Dedifferentiated amniotic fluid mesenchymal stem cell (primary cell): Measurements from ENCODE around the gene PPP3R1.
"Not testable (repeated sequence)": the region's sequence is repeated elsewhere in the genome, so short reads cannot be mapped to it uniquely, and the experiment has no call there.

Experiments
- DNase-seq: peaks from one replicate; pipeline ENCODE4 v3.0.0-alpha.2; 2016; ENCODE audit errors: extremely low spot score

The PPP3R1 gene

DNA sequence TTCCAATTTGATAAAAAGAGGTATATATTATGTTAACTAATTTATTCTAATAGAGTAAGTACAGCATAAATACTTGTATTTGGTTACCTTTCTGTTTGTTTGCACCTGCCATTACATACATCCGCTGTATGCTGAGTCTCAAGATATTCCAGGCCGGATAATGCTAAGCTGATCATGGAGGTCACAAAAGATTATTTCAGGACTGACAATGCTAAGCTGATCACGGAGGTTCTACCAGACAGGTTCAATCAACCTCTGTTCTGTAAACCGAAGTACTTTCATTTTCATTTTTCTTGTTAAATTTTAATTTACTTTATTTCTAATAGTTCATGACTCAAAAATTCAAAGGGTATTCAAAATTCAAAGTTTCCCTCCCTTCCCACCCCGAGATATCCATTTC is 63.5 kb downstream of the PPP3R1 start:
- no peak for DNase-seq

DNA sequence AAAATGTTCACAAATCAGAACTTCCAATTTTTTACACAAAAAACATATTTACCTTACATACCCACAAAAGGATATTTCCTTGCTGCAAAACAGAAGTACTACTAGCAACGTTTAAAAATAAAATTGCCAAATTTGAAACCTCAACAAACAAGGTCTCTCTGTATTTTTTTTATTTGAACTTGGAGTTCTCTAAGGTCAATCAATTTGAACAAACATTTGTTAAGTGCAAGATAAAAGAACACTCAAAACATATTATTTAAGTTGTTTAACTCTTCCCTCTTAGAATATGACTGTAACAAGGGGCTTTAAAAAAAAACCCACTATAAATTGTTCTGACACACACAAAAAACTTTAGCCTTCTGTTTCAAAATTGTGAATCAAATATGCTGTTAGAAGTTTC is 65.0 kb downstream of the PPP3R1 start:
- DNase-seq, result no peak

DNA sequence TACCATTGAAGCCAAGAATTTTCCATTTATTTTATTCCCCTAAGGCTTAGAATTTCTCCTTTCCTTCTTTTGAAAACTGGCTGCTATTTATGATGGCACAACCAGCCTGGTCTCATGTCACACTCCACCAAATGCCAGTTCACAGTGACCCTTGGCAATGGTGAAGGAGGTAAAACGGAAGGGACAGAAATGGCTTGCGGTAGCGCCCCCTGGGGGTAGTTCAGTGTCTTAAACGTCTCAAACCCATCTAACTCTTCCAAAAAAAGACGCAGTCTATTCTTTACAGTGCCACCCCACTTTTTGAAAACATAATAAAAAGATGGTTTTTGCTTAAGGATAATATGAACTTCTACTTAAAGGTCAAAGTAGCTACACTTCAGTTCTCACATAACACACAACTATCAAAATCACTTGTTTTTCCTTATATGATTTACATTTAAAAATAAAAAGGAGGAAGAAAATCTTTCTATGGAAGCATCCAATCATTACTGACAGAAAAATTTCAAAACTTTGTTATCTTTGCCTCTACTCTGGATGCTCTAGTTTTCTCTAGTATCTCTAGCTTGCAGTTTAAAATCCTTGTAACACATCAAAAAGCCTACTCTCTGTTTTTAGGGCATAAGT is 66.7 kb downstream of the PPP3R1 start:
- no peak for DNase-seq

DNA sequence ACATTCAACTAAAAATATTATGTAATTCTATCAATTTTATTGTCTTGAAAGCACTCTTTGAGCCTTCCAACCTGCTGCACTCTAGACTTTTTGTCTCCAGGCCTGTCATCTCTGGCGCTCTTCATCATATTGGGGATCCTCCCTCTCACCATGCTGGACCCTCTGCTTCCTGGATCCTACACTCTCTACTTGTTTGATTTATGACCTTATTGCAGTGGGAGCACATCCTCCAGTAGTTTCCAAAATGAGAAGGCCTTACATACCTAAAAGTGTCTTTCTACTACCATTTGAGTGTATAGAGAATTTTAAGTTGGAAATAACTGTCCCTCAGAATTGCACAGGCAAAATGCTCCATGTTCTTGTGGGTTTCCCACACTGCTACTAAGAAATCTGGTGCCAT is 69.4 kb downstream of the PPP3R1 start:
- DNase-seq, result no peak

DNA sequence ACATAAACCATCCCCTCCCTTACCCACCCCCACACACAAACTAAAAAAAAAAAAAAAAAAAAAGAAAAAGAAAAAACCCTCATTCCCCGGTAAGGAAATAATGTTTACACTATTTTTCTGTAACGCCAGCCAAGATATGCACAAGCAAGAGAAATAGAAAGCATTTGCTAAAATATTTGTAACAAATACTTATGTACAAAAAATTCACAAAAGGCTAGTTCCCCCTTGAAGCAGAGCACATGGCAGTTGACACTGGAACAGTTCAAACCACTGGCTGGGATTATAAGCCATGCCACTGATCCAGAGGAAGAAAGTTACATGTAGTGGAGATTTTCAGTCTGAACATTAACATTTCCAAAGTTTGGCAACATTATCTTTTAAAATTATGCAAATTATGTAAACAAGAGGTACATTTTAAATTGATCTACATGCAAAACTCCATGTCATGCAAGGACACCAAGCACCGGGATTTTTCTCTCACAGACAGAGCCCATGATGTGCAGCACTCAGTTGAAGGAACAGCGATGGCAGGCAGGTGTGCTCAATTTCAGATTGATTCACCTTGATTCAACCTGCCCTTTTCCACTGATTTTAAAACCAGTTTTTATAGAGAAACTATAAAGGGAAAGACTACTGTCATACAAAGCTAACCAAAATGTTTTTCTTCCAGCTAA is 73.2 kb downstream of the PPP3R1 start:
- no peak for DNase-seq

DNA sequence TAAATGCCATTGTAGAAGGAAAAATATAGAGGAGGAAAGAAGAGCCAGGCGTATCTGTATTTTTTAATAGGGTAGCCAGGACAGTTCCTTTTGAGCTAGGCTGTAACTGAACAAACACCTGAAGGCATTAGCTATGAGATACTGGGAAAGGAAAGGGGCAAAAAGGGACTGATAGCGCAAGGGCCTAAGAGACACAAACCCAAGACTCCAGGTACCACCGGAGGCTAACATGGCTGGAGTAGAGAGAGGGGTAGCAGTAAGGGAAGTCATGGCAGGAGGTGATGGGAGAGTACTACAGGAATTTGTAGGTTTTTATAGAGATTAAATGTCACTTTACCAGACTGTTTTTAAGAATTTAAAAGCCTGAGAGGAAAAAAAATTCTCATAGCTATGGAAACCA is 73.9 kb downstream of the PPP3R1 start:
- DNase-seq, result no peak

DNA sequence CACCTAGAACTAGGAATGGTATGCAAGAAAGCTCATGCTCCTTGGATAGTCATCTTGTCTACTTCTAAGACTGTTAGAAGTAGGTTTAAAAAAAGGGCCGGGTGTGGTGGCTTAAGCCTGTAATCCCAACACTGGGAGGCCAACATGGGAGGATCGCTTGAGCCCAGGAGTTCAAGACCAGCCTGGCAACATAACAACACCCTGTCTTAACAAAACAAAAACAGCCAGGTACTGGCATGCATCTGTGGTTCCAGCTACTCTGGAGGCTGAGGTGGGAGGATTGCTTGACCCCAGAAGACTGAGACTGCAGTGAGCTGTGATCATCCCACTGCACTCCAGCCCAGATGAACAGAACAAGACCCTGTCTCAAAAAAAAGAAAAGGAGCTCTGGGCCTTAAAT is 74.8 kb downstream of the PPP3R1 start:
- no peak for DNase-seq

DNA sequence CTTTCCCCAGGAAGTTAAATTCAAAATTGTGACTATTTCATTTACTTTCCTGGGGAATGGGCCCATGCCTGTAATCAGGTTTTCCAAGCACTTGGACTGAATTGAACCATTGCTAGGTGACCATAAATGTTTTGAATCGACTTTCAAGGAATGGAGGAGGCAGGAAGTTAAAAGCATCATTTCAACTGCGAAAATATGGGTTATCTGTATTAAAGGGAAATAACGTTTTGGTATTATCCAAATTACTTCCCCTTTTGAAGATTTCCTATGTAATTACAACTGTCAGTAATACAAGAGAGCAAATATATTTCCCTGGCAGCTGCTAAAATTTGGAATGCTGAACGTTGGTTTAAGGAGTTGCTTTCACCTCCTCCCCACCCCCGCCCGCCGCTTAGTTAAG is 75.7 kb downstream of the PPP3R1 start:
- DNase-seq, result no peak

DNA sequence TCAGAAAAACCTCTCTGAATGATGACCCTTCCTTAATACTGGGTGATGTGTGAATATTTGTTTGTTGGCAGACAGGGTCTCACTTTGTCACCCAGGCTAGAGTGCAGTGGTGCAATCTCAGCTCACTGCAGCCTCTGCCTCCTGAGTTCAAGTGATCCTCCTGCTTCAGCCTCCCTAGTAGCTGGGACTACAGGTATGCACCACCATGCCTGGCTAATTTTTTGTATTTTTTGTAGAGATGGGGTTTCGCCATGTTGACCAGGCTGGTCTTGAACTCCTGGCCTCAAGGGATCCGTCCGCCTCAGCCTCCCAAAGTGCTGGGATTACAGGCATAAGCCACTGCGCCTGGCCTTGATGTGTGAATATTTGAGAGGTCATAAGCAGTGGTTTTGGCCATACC is 77.1 kb downstream of the PPP3R1 start:
- not testable (repeated sequence) for DNase-seq

DNA sequence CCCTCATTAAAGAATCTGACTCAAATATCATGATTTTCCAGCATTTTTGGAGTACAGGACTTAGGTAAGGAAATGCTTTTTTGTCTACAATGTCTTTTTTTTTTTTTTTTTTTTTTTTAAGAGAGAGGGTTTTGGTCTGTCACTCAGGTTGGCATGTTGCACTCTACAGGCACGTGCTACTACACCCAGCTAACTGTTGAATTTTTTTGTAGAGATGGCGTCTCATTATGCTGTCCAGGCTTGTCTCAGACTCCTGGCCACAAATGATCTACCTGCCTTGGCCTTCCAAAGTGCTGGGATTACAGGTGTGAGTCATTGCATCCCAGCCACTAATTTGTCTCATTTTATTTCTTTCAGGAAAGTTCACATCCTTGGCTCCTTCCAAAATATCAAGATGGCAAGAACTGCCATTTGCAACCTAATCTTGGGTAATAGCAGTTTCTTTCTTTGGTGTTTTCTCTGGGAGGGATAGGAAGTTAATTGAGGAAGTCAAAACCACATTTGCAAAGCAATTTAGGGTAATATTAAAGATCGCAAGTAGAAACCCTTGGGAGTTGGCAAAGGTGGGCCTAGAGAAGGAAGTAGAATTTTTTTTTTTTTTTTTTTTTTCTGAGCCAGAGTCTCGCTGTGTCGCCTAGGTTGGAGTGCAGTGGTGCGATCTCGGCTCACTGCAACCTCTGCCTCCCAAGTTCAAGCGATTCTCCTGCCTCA is 79.2 kb downstream of the PPP3R1 start:
- DNase-seq, result no peak

DNA sequence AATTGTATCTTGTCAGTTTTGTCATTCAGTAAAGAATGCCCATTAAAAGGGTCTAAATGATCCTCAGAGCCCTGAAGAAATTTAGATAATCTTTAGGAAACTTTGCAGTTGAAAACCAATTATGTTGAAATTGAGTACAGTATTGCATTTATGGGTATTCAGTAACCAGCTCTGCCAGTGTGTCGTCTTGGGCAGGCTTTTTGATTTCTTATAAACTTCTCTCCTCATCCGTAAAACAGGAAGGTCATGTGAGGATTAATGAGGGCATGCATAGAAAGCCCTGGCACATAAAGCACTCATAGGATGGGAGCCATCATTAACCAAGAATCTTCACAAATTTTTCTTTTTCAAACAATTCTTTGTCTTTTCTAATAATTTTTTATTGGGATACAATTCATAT is 79.8 kb downstream of the PPP3R1 start:
- no peak for DNase-seq

DNA sequence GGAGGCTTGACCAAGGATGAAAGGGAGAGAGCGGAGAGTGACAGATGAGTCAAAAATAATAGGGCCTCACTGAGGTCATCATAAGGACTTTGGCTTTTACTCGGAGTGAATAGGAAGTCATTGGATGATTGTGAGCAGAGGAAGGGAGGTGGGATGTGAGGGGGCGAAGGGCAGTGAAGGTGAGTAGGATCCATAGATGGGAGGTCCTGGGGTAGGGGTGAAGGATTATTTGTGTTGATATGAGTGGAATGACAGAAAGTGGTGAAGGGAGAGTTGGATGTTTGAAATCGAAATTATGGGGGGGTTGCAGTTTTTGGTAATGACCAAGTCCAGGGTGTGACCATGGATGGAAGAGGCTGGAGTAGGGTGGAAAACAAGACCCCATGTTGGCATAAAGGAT is 80.6 kb downstream of the PPP3R1 start:
- DNase-seq, result no peak

DNA sequence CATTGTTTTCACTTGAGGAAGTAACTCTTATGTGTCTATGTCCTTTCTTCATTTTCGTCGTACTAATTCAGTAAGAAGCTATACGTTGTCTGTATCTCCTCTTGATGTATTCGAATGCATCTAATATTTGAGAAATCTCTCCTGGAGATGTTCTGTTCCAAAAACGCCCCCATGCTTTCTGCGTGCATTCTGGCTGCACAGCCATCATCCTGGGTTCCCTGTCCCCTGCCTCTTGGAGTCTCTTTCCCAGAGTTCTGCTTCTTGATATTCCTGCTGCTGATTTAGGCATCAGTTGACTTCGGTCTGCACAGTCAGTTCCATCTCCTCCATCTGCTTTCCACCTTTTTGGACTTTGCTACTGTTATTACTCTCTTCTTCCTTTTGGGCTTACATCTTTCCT is 81.2 kb downstream of the PPP3R1 start:
- no peak for DNase-seq

DNA sequence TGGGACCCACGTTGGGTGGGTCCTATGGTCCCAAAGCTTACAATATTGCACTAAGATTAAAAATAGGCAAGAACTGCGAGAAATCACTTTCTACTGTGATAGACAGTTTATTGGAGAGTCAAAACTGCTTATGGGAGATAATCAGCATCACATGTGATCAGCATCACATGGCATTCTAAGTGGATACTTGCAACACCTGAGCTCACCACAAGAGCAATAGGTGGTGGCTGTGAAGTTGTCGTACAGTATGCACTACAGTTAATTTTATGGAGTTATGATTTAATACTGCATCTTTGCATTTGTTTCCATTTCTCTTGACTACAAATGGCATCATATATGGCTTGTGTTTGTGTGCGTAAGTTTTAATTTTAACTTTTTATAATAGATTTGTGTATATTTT is 83.0 kb downstream of the PPP3R1 start:
- DNase-seq, result no peak

DNA sequence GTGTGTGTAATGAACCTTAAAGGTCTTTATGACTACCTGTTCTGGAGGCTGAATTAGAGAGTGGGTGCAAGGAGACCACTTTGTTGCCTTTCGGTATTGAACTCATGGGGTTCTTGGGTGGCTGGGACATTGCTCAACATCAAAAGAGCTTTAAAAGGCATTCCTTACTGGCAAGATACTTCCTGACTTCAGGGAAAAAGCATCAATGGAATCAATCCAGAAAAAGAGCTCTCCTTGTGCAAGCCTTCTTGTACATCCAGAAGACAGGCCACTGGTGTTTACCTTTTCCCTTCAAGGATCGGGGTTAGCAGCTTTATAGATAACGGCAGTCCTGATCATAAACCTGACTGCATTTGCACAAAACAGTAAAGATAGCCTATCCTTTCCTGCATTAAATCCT is 85.1 kb downstream of the PPP3R1 start:
- DNase-seq, result no peak

DNA sequence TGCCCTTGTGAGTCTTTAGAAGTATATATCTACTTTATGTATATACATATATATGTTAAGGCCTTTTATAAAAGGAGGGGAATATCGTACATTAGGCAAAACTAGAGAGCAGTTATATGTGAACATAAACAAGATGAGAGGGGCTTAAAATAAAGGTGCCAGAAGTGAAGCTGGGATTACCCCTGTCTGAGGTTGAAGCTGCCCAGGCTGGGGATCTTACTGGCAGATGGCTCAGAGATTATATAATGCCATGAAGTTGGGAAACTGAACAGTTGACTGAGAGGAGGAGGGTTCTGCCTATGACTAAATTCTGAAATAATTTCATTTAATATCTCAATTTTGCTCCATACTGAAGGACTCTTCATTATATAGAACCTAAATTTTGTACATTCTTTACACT is 88.7 kb downstream of the PPP3R1 start:
- DNase-seq, result no peak

DNA sequence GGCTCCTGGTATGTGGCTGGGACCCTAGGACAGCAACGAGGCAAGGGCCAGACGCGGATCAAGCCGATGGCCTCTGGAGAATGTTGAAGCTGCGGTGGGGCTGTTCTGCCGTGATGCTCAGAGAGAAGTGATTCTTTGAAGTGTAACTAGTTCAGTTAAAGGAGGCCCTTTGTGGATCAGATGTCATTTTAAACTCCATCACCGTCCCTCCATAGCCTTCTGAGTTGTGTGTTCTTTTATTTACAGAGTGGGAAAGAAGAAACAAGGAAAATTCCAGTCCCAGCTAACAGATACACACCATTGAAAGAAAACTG is 94.2 kb downstream of the PPP3R1 start:
- no peak for DNase-seq

DNA sequence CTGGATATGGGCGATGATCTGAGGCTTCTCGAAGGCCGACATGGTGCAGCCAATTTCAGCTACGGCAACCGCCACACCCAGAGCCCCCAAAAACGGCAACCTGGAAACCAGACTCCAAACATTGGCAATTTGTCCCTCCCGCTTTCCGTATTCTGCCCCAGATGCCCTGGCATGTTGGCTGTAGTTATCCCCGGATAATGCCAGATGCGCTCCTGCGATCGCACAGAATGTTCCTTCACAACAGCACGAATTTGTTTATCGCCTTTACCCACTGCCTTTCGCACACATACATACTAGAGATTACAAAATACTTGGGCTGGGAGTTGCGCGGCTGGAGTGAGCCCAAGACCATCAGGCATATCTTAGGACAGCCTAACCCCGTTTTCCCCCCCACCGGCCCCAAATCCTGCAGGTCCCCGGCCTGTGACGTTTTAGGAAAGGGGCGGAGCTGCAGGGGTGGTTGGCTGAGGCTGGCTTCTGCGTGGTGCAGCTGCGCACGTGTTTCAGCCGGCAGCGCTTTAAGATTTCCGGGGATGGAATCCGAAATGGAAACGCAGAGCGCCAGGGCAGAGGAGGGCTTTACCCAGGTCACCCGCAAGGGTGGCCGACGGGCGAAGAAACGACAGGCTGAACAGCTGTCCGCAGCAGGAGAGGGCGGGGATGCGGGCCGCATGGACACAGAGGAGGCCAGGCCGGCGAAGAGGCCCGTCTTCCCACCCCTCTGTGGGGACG is 94.8 kb downstream of the PPP3R1 start, which contains the start of gene PNO1:
Gene PNO1 (plus strand): TSS at position 487 of the 732 bp plus-strand sequence. CDS start 47 bp downstream, at position 534.
- peak; percentile 94 for DNase-seq

DNA sequence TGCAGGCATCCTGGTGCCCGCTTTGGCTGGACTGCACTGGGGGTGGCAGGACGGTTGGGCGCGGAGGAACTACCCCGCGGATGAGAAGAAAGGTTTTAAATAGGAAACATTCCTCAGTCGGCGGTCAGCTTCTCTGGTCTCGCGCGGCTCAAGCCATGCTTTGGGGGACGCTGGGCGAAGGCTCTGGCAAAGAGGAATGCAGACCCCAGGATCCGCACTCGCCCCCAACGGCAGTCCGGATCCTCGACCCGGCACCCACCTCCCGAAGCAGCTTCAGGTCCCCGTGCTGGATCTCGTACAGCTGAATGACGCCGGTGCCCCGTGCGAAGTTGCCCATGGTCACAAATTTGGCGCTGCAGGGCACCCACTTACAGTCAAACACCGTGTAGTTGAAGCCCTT is 95.3 kb downstream of the PPP3R1 start:
- peak; percentile 15 for DNase-seq

DNA sequence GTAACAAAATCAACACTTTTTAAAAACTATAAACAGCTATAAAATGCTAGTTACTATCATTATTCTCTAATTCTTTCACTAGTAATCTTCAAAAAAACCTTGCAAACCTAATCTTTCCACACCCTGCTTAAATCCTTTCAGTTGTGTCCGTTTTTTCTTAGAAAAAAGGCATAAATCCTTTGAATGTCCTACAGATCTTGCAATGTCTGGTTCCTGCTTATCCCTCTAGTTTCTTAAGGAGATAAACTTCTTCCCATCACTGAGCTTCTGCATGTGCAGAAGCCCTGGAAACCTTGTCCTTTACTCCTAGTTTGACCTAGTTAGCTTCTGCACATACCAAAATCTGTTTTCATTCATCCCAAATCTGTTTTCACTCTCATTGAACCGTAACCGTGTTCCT is 95.9 kb downstream of the PPP3R1 start:
- DNase-seq, result no peak

DNA sequence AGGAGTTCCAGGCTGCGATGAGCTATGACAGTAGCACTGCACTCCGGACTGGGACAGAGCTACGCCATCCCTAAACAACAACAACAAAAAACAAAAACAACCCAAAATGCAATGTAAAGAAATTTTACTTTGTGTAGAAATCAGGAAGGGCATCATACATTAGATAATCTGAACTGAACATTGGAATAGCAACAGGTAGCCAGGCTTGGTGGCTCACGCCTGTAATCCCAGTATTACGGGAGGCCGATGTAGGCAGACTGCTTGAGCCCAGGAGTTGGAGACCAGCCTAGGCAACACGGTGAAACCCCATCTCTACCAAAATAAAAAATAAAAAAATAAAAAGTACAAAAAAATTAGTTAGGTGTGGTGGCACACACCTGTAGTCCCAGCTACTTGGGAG is 96.7 kb downstream of the PPP3R1 start:
- no peak for DNase-seq

DNA sequence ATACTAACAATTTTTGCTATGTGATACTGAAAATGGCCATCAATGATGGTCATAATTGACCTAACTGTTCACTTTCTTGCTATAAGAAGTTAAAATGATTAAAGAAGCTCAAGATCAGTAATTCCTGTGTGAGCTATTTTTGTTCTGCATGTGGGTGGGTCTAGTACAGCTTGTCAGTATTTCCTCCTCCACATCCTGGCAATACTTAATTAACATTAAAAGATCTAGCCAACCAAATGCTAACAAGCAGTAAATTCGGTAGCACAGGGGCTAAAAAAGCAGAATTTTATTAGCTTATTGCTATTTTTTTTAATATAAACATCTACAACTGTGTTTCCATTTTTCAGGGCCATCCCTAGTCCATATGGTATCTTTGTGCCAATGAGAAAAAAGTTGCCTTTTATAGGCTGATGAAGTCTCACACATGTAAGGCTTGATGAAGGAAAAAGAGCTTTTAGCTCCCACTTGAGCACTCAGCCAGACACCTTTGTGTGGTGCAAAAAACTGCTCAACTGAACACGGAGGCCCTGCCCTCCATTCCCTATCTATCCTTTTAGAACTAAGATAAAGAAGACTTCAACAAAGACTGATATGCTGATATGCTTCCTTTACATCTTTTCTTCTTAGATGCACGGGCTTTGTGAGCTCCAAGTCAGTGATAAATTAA is 99.5 kb downstream of the PPP3R1 start:
- DNase-seq, result no peak
